GM12874 (cell line): ENCODE measurements around the gene PEX6.

Experiments
- TF ChIP-seq, protein P1 (sequence below): IDR thresholded peaks from 2 replicates; pipeline ENCODE4 v1.5.1; 2011; ENCODE audit warnings: low read depth, mild to moderate bottlenecking, control low read depth, low read length, moderate library complexity; ENCODE audit not compliant: insufficient read depth

The PEX6 gene

DNA sequence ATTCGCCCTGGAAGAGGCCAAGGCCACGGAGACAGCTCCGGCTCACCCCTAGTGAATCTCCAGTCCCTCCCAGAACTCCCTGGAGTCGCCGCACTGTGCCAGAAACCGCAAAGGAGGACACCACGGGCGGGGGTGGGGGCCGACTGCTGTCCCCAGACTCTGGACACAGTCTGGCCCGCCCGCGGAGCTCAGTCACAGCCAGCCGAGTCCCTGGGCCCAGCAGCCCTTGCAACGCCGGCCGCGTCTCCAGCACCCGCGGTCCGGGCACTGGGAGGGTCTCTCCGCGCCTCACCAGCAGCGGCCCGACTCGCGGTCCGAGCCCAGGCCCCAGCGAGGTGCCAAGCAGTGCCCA lies 518 bp downstream of the PEX6 start:
- TF ChIP-seq, protein P1, sequence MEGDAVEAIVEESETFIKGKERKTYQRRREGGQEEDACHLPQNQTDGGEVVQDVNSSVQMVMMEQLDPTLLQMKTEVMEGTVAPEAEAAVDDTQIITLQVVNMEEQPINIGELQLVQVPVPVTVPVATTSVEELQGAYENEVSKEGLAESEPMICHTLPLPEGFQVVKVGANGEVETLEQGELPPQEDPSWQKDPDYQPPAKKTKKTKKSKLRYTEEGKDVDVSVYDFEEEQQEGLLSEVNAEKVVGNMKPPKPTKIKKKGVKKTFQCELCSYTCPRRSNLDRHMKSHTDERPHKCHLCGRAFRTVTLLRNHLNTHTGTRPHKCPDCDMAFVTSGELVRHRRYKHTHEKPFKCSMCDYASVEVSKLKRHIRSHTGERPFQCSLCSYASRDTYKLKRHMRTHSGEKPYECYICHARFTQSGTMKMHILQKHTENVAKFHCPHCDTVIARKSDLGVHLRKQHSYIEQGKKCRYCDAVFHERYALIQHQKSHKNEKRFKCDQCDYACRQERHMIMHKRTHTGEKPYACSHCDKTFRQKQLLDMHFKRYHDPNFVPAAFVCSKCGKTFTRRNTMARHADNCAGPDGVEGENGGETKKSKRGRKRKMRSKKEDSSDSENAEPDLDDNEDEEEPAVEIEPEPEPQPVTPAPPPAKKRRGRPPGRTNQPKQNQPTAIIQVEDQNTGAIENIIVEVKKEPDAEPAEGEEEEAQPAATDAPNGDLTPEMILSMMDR, result no peak

DNA sequence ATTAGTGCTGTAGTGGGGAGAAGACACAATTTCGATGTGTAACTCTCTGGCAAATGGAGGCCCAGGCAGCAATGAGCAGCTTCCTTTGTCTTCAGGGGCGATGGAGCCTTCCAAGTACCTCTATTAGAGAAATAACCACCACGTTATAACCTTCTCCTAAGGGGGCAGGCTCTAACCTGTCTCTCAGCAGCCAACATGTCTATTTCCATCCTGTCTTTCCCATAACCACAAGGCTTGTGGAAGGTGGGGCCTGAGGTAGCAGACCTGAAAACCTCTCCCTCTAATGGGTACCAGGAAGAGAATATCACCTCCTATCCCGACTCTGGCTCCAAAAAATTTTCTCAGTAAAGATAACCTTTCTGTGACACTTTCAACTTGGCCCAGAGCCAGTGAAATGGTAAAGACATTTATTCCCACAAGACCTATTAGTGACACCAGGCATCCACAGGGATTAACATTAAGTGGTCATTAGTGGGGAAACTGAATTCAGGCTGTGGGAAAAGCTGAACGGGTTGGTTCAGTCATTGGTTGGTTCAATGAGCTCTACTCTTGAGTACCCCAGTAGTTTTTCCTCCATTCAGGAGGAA lies 4.0 kb downstream of the PEX6 start:
- TF ChIP-seq, protein P1, result no peak

DNA sequence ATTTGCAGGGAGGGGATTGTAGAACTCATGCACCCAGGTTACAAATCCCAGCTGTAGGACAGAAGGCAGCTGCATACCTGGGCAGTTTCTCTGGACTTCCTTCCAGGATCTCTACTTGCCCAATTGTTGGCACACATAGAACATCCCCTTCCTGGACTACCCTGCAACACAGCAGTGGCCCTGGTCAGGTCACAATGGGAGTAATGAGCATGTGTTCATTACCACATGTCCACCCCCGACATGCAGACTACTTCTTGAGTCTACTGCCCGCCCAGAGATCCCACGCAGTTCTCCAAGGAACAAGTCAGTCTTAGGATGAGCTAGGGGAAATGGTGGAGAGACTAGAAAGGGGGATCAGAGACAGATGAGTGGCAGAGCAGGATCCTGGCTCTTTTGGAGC lies 5.1 kb downstream of the PEX6 start:
- TF ChIP-seq, protein P1, result no peak

DNA sequence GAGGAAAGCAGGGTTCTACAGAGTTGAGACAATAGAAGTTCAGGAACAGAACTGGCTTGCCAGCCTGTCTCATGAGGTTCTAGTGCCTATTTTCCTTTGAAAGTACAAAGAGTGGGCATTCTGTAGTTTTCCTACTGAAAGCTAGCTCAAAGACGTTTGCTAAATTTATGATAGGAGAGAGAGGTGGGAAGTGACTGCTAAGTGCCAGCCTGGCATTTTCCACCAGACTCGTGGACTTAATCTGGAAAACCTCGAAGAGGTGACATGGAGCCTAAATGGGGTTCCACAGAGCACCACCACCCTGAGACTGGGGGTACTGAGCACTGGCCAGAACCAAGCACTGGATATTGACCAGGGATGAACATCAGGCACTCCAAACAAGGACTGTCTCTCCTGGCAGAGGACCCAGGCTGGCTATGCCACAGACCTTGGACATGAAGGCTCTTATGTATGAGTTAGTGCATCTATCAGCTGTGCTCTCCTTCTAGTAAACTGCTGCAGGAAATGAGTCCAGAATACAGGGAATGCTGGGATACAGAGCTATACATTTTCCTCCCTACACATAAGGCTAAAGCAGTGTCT lies 7.1 kb downstream of the PEX6 start:
- TF ChIP-seq, protein P1, result no peak

DNA sequence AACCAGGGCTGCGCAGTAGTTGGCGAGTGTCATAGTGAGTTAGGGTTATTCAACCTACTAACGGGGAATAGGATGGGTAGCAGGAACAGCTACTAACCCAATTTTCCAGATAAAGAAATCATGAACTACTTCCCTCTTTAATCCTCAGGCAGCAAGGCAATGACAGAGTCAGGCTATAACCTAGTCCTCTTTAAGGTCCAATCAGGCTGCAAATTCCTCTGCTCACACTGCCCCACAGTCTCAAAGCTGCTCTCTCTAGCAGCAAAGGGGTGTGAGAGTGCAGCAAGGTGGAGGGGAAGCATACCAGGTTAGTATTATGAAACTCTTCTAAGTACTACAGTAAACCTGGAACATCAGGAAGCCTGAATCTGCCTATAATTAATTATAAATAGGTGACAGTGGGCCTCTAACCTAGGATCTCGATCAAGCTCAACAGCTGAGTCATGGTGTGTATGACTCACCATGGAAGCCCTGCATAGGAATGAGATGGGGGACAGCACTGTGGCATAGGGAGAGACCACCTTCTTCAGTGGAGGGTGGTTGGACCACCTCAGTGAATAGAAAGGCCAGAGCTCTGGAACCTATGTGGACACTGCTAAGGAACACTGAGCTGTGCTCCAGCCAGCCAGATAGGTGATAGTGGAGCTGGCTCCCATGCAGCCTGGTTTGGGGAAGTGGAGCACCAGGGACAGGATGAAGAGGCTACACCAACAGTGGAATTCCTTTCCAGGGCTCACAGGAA lies 7.9 kb downstream of the PEX6 start:
- TF ChIP-seq, protein P1, result no peak

DNA sequence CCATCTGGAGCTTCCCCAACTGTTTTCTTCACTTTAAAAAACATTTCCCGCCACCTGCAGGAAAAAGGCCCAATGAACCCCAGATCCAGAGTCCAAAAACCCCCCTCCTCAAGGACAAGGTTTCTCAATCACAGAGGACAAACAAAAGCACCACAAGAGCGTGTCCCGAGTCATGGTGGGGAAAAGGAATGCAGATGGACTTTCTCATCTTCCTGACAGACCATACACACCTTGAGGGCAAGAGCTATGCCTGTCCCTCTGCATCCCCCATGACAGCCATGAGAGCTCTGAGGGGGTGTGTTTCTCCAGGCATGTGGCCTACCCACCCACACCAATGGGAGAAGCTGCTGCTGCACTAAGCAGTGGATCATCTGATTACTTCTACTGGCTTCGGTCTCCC lies 9.0 kb downstream of the PEX6 start:
- TF ChIP-seq, protein P1, result no peak

DNA sequence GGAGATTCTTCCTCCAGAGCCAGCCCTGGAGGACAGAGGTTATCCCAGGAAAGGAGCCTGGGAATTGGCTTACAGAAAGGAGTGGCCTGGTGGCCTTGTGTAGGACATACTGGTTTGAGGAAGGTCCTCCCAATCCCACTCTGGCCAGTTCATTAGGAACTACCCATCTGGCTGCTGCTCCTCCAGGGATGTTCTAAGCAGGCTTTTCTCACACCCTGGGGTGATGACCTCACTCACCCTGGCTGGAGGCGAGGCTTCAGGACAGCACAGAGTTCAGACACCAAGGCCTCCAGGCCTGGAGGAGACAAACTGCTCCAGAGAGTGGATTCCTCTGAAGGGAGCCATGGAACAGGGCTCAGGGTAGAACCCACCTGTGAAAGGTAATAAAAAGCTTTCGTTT lies 9.6 kb downstream of the PEX6 start:
- TF ChIP-seq, protein P1, result no peak
